ENCODE results near the gene CYP2D6. TPM values are rescaled to one million over a fixed set of nuclear protein-coding genes. Genes with fewer than 3 reads are reported as not detected.

CYP2D6 gene
- total and polyA plus RNA-seq, 2 of the 8 experiments (the other 6 are each of a cell fraction or from before 2014, with no cell fraction given): 0.93 to 1.7 TPM

DNA sequence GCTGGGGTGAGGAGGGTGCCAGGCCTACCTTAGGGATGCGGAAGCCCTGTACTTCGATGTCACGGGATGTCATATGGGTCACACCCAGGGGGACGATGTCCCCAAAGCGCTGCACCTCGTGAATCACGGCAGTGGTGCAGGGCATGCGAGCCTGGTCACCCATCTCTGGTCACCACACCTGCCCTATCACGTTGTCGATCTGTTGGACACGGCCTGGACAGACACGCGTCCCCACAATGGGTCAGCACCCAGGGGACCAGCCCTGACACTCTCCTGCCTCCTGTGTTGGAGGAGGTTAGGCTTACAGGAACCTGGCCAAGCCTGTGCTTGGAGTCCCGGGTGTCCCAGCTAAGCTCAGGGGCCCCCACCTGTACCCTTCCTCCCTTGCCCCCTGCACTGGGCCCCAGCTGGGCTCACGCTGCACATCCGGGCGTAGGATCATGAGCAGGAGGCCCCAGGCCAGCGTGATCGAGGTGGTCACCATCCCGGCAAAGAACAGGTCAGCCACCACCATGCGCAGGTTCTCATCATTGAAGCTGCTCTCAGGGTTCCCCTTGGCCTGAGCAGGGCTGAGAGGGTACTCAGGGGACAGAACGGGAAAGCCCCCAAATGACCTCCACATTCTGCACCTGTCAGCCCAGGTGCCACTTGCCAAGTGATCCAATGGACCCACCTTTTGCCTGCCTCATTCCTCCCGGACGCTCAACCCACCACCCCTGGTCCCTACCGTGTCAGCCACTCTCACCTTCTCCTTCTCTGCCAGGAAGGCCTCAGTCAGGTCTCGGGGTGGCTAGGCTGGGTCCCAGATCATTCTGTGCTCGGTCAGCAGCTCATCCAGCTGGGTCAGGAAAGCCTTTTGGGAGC, 20.3 kb upstream of the CYP2D6 start:
- Histone ChIP-seq H2BK20ac (ENCODE audit: low read length) (no peak overlapping the region), H3K56ac (replicated peaks; ENCODE audit: insufficient read length, low read depth, low read length) (no peak overlapping the region), H3K18ac (ENCODE audit: extremely low read depth, low read length) (no peak overlapping the region), H2BK5ac (ENCODE audit: low read depth, low read length) (no peak overlapping the region), H2BK15ac (ENCODE audit: low read length) (no peak overlapping the region), H3K79me2 (ENCODE audit: control insufficient read depth in 1 of 2, insufficient read depth in 2 of 2, low read length in 2 of 2) (no peaks in the 10 kb centered on the region), H3K36me3 (ENCODE audit: control insufficient read depth in 2 of 4, insufficient read depth in 4 of 4, low read length in 3 of 4) (peaks cover 0 to 4% (median 0%) of the 10 kb centered on the region in 4 experiments; a peak in 1 of 8 replicates), H3K14ac (ENCODE audit: insufficient read length) (no peak overlapping the region), H4K5ac (ENCODE audit: insufficient read length, low read depth, low read length) (no peak overlapping the region), H2BK12ac (ENCODE audit: low read depth, low read length) (no peak overlapping the region), H3K4me2 (ENCODE audit: insufficient read depth in 1 of 2, low read depth in 2 of 2, low read length in 2 of 2) (no peak overlapping the region), H3K4me1 (replicated peaks in 1 of 4; ENCODE audit: control insufficient read depth in 3 of 4, insufficient read depth in 4 of 4, low read length in 3 of 4) (no peaks in the 10 kb centered on the region; a peak in 1 of 7 replicates), H2BK120ac (replicated peaks; ENCODE audit: low read depth, low read length) (no peak overlapping the region), H3K23me2 (ENCODE audit: low read depth, low read length) (no peaks in the 10 kb centered on the region), H2AFZ (ENCODE audit: low read length) (no peak overlapping the region), H3K4me3 (ENCODE audit: extremely low read depth in 1 of 4, insufficient read depth in 2 of 4, low read depth in 3 of 4, low read length in 4 of 4) (no peak overlapping the region), H4K20me1 (replicated peaks in 1 of 2; ENCODE audit: control insufficient read depth in 1 of 2, insufficient read depth in 2 of 2, low read length in 2 of 2) (peaks cover 0 to 5% of the 10 kb centered on the region in 2 experiments), H3K9ac (replicated peaks in 1 of 4; ENCODE audit: extremely low read depth in 1 of 4, low read depth in 3 of 4, low read length in 3 of 4) (no peak overlapping the region), H3K27ac (ENCODE audit: low read depth, low read length) (no peak overlapping the region), H4K91ac (replicated peaks; ENCODE audit: insufficient read length, low read length) (no peak overlapping the region), H3K27me3 (replicated peaks in 1 of 4; ENCODE audit: control insufficient read depth in 3 of 4, extremely low read depth in 1 of 4, insufficient read depth in 3 of 4, low read length in 3 of 4) (no peaks in the 10 kb centered on the region), H3K79me1 (ENCODE audit: low read depth, low read length) (no peaks in the 10 kb centered on the region), H2AK5ac (ENCODE audit: low read depth, low read length) (no peak overlapping the region), H3K4ac (replicated peaks; ENCODE audit: insufficient read length, low read depth, low read length) (no peak overlapping the region), H4K8ac (ENCODE audit: extremely low read depth, insufficient read depth, low read length) (no peak overlapping the region; the same call in 1 of the 2 replicates), H3K9me3 (ENCODE audit: insufficient read depth in 2 of 2, low read depth in 1 of 2, low read length in 1 of 2) (no peaks in the 10 kb centered on the region), H3K23ac (ENCODE audit: insufficient read length) (no peak overlapping the region)
- TF ChIP-seq SUZ12 (IDR thresholded peaks at IDR 0.05; ENCODE audit: low read length) (no peak), JUN (IDR thresholded peaks at IDR 0.05; ENCODE audit: low read depth, low read length) (no peak), RXRA (IDR thresholded peaks at IDR 0.05; ENCODE audit: insufficient read depth, low read depth, low read length) (no peak), POLR2AphosphoS5 (IDR thresholded peaks at IDR 0.05; ENCODE audit: low read depth, low read length) (0 out of 2 replicates have a peak, but pooled peaks have one; percentile 14), EP300 (IDR thresholded peaks at IDR 0.05; ENCODE audit: borderline replicate concordance in 1 of 2, low read depth in 2 of 2, low read length in 2 of 2) (no peak), RFX5 (IDR thresholded peaks at IDR 0.05; ENCODE audit: borderline replicate concordance, low read depth, low read length) (no peak), TAF7 (optimal IDR thresholded peaks at IDR 0.05; ENCODE audit: borderline replicate concordance, low read depth, low read length) (no peak)
- TF ChIP-seq, protein P1, sequence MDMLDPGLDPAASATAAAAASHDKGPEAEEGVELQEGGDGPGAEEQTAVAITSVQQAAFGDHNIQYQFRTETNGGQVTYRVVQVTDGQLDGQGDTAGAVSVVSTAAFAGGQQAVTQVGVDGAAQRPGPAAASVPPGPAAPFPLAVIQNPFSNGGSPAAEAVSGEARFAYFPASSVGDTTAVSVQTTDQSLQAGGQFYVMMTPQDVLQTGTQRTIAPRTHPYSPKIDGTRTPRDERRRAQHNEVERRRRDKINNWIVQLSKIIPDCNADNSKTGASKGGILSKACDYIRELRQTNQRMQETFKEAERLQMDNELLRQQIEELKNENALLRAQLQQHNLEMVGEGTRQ (IDR thresholded peaks at IDR 0.05; ENCODE audit: low read length): no peak
- FAIRE-seq (no peak), DNase-seq (ENCODE audit: low read depth in 1 of 2, low spot score in 2 of 2) (no peak)
- ChIA-PET CTCF (ENCODE audit: partially characterized antibody) (interaction anchor here (1.0 to 1.2 kb wide), 4 partner anchors 10 to 19 kb away, joined by 3 to 5 read pairs (median 3); no protein-coding TSS in a partner anchor), POLR2A (ENCODE audit: partially characterized antibody) (interaction anchor here (1.6 kb wide), 1 partner anchor 12 kb away, joined by 4 read pairs; no protein-coding TSS in a partner anchor)
- 91% methylated on average over 27 of the region's 27 CpGs; no CpG with 5 or more reads in 1 of the 2 experiments for whole genome bisulfite sequencing, 2 experiments (ENCODE audit: extremely low coverage in 1 of 2, insufficient coverage in 1 of 2, insufficient read length in 1 of 2, insufficient replicate concordance in 2 of 2, low coverage in 1 of 2, low lambda C conversion rate in 2 of 2, missing lambda C conversion rate in 1 of 2)

All from H1 (cell line).